Fibroblast of peridontal ligament (primary cell): ENCODE measurements around the gene LOC101059915.
"Not testable (repeated sequence)": the region's sequence is repeated elsewhere in the genome, so short reads cannot be mapped to it uniquely, and the experiment has no call there.

ENCODE experiments used
- DNase-seq: peaks from one replicate; pipeline ENCODE4 v3.0.0-alpha.2; 2010; ENCODE audit errors: extremely low read depth

LOC101059915 gene

DNA sequence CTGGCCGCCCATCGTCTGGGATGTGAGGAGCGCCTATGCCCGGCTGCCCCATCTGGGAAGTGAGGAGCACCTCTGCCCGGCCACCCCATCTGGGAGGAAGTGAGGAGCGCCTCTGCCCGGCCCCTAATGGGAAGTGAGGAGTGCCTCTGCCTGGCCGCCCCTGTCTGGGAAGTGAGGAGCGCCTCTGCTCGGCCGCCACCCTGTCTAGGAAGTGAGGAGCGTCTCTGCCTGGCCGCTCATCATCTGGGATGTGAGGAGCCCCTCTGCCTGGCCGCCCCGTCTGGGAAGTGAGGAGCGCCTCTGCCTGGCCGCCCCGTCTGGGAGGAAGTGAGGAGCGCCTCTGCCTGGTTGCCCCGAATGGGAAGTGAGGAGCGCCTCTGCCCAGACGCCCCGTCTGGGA lies 8.3 kb downstream of the LOC101059915 start:
- not testable (repeated sequence) for DNase-seq

GRCh38 chrX:71676068-71676795 lies 8.9 kb downstream of the LOC101059915 start:
- not testable (repeated sequence) for DNase-seq

DNA sequence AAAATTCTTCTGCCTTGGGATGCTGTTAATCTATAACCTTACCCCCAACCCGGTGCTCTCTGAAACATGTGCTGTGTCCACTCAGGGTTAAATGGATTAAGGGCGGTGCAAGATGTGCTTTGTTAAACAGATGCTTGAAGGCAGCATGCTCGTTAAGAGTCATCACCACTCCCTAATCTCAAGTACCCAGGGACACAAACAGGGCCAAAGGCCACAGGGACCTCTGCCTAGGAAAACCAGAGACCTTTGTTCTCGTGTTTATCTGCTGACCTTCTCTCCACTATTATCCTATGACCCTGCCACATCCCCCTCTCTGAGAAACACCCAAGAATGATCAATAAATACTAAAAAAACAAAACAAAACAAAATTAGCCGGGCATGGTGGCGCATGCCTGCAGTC lies 9.8 kb downstream of the LOC101059915 start:
- not testable (repeated sequence) for DNase-seq

DNA sequence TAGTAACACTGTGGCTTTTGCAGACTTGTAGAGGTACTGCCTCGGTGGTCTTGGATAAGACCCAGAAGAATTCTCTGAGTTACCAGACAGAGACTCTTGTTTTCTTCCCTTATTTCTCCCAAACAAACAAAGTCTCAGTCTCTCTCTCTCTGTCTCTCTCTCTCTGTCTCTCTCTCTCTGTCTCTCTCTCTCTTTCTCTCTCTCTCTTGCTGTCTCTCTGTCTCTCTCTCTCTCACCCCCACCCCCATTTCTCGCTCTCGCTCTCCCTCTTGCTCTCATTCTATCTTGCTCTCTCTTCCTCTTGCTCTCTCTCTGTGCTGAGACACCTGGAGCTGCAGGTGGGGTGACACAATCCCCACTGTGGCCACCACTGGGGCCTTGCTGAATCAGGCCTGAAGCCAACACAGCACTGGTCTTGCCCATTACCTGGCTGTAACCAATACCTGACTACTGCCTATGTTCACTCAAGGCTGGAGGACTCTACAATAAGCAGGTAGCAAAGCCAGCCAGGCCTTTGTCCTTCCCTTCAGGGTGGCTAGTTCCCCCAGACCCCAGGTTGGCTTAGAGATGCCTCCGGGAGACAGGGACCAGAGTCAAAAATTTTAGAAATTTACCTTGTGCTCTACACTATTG lies 12.3 kb downstream of the LOC101059915 start:
- DNase-seq, result no peak

- not testable (repeated sequence) for DNase-seq
Observed at GRCh38 chrX:71696641-71697465, 29.5 kb downstream of the LOC101059915 start.

- not testable (repeated sequence) for DNase-seq
Observed at GRCh38 chrX:71697466-71698298, 30.3 kb downstream of the LOC101059915 start.

GRCh38 chrX:71698299-71699022 lies 31.1 kb downstream of the LOC101059915 start:
- not testable (repeated sequence) for DNase-seq

GRCh38 chrX:71699023-71699344 lies 31.6 kb downstream of the LOC101059915 start:
- DNase-seq, result not testable (repeated sequence)

DNA sequence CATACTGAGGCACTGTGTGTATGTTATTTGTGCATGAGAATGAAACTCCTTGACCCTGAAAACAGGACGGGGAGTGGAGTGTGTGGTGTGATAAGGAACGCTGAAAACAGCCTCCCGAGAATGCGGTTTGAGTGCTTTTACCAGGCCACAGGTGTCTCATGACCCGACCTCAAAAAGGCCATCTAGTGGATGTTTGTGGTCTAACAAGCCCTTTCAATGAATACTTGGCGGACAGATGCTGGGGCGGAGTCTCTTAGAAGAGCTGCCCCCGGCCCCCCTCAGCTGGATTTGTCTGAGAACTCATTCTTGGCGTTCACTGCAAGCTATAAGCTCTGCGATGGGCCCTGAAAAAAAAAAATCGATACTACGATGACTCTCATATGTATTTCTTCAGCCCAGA lies 35.5 kb downstream of the LOC101059915 start:
- DNase-seq, result not testable (repeated sequence)

DNA sequence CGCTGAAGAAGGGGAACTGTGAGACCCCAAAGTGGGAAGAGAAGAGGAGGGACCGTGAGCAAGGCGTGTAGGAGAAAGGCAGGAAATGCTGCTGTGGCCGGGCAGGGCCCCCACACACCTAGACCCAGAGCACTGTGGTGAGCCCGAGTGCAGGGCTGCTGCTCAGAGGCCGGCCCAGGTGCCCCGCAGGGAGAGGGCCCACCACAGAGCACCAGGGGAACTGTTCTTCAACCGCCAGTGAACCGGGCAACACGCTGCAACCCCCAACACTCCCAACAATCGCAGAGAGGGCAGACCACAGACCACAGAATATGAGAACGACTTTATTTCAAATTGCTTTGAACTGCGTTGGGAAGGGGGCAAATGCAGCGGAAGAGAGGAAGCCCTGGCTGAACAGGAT lies 46.7 kb downstream of the LOC101059915 start:
- DNase-seq, result not testable (repeated sequence)

- DNase-seq, result not testable (repeated sequence)
Observed at GRCh38 chrX:71715551-71715950, 48.2 kb downstream of the LOC101059915 start.

GRCh38 chrX:71716323-71716722 lies 49.0 kb downstream of the LOC101059915 start:
- not testable (repeated sequence) for DNase-seq

- not testable (repeated sequence) for DNase-seq
Observed at GRCh38 chrX:71718185-71718584, 50.8 kb downstream of the LOC101059915 start, which contains the start of gene CXorf49. Gene CXorf49, minus strand, starts transcription at chrX:71718285. Its CDS starts 134 bp downstream, at chrX:71718151.

- DNase-seq, result not testable (repeated sequence)
Observed at GRCh38 chrX:71719195-71719594, 51.8 kb downstream of the LOC101059915 start.

DNA sequence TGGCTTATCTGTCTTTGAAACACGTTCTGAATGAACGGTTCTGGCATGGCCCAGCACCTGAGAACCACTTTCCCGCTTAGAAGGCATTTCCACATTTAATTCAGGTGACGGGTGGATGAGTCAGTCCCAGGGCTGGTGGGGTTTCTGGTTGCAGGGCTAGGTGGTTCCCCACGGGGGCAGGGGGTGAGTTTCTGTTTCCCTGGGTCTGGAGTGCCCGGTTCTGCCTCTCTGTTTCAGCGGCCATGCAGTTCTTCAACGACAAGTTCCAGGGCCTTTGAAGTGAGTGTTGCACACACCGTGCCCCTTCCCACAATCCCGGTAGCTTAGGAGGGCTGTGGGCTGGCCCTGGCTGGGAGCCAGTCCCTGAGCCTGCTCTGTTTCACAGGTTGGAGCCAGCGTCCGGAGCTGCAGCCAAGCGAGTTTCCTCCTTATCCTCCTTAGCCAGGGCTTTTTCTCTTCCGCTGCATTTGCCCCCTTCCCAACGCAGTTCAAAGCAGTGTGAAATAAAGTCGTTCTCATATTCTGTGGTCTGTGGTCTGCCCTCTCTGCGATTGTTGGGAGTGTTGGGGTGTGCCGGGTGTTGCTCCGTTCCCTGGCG lies 53.0 kb downstream of the LOC101059915 start:
- not testable (repeated sequence) for DNase-seq
